Activated CD4-positive, alpha-beta T cell treated with anti-CD3 and anti-CD28 coated beads, Interleukin-2, Interleukin-6, amounts not matched to agents 100 ng/mL and 50 ng/mL, durations not matched to agents 16 hours and 8 hours (primary cell): Measurements from ENCODE around the gene OXCT2.
"Not testable (repeated sequence)": the region's sequence is repeated elsewhere in the genome, so short reads cannot be mapped to it uniquely, and the experiment has no call there.

Experiments used
- DNase-seq: peaks from one replicate; pipeline ENCODE4 v3.0.0-alpha.2; 2020

The OXCT2 gene

DNA sequence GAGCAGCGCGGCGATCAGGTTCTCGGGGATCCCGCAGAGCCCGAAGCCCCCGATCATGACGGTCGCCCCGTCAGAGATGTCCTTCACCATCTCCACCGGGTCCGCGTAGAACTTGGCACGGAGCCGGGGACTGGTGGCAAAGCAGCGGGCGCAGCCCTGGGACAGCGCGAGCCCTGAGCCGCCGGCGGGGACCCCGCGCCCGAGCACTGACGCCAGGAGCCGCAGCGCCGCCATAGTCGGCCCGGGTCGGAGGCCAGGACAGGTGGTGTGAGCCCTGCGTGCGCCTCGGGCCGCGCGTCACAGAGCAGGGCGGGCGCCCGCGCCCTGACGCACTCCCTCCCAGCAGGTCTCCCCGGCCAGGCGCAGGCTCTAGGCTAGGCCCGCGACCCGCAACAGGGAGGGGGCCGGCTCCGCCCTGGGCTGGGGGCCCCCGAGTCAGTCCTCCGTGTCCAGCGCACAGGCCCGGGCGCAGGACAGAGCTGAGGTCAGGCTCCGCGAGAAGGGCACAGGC lies at the start of gene OXCT2:
OXCT2 (minus strand) TSS at position 327 of the 511 bp plus-strand sequence; CDS start at position 234, 93 bp downstream.
- not testable (repeated sequence) for DNase-seq

DNA sequence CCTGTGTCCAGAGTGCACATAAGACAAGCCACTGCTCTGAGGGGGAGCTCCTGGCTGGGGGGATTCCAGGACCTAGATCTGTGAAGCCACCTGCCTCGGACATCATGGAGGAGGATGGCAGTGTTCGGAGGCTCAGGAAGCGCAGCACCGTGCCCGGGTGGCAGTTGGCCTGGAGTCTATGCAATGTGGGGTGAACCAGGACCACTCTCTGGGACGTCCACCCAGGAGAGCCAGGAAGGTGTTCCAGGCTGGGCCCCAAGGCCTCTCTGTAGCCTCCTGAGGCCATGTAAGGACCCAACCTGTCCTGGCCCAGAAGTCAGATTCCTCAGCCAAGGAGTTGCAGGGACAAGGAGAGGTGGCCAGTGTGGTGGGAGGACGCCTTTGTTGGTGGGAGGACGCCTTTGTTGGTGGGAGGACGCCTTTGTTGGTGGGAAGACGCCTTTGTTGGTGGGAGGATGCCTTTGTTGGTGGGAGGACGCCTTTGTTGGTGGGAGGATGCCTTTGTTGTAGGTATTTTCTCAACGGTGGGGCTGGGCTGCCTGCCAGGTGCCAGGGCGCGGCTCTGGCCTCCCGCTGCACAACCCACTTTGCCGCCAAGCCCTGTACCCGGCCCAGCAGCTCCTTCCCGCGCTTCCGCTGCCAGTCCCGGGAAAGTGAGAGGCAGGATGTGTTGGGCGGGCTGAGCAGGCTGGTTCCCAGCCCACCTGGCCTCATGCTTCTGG lies 48.1 kb upstream of the OXCT2 start:
- no peak for DNase-seq

GRCh38 chr1:39818482-39818881 lies 47.3 kb upstream of the OXCT2 start:
- no peak for DNase-seq

DNA sequence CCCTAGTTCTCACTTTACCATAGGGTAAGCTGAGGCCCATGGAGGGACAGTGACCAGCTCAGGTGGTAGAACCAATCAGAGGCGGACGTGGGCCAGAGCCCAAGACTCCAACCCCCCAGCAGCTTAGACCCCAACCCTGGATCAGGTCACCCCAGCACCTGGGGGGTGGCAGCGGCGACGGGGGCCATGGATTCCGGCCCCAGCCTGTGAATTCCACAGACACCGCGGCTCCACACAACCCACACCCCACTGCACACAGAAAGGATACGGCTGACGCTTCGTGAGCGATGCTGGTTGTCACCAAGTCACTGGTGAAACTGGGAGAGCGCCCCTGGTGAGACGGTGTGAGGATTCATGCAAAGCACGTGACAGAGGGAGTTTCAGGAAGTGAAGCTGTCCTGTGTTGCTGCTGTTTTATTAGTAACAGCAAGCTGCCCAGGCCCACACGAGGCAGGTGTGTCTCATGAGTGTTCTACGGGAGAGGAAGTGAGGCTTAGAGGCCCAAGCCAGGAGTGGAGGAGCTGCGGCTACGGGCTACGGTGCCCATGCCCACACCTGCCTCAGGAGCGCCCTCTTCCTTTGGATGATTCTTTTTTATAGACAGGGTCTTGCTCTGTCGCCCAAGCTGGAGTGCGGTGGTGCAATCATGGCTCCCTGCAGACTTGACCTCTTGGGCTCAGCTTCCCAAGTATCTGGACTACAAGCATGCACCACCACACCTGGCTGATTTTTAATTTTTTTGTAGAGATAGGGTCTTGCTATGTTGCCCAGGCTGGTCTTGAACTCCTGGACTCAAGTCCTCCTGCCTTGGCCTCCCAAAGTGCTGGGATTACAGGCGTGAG lies 46.2 kb upstream of the OXCT2 start:
- DNase-seq: peak; percentile 57

DNA sequence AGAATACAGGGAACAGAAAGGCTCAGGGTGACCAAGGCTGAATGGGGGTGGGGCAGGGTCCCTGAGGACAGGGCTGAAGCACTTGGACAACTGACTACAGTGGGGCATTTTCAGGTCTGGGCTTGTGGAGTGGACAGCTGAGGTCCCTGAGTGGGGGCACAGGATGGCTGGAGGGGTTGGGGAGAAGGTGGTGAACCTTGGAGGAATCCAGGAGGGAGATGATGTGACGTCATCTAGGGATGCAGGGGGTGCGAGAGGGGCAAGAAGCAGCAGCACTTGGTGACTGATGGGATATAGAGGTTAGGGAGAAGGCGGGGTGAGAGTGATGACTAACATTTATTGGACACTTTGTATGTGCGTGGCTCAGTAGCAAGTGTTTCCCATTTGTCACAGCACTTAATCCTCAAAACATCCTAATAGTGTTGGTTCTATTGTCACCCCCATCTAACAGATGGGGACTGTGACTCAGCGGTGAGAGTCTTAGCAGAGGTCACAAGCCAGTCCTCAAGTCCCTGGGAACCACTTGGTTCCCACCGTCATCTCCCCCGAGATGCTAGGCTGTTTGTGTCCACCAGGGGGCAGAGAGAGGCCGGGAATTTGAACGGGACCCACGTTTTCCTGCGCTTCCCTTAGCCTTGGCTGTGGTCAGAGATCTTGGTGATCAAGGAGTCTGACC lies 45.4 kb upstream of the OXCT2 start:
- DNase-seq: peak; percentile 70

DNA sequence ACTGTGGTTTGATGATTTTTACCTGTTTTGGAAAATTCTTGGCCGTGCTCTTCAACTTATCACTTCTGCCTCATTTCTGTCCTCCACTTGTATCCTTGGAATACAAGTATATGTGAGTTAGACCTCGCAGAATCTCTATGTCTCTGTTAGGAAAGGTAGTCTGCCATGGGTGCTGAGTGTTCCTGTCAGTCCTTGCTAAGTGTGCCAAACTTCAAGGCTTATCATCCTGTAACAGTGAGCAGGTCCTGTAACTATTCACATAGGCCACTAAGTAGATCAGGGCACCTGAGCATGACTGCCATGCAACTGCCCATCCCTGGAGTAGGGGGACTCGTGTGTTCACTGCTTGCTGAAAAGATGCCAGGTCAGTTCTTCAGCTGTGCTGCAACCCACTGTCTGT lies 41.8 kb upstream of the OXCT2 start:
- DNase-seq: no peak

GRCh38 chr1:39808784-39809517 lies 37.8 kb upstream of the OXCT2 start:
- no peak for DNase-seq

- DNase-seq: no peak
Observed at GRCh38 chr1:39805385-39805784, 34.2 kb upstream of the OXCT2 start.

GRCh38 chr1:39802496-39803260 lies 31.5 kb upstream of the OXCT2 start:
- DNase-seq: no peak

DNA sequence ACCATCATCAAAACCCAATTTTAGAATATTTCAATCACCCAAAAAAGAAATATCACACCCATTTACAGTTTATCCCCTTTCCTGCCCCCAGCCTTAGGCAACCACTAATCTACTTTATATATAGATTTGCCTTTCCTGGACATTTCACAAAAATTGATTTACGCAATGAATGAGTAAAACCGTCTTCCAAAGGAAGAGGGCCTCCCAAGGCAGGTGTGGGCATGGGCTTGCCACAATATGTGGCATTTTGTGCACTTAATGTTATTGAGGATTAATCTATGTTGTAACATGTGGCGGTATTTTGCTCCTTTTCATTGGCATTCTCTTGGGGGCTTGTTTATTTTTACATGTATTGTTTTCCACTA lies 29.3 kb upstream of the OXCT2 start:
- no peak for DNase-seq

DNA sequence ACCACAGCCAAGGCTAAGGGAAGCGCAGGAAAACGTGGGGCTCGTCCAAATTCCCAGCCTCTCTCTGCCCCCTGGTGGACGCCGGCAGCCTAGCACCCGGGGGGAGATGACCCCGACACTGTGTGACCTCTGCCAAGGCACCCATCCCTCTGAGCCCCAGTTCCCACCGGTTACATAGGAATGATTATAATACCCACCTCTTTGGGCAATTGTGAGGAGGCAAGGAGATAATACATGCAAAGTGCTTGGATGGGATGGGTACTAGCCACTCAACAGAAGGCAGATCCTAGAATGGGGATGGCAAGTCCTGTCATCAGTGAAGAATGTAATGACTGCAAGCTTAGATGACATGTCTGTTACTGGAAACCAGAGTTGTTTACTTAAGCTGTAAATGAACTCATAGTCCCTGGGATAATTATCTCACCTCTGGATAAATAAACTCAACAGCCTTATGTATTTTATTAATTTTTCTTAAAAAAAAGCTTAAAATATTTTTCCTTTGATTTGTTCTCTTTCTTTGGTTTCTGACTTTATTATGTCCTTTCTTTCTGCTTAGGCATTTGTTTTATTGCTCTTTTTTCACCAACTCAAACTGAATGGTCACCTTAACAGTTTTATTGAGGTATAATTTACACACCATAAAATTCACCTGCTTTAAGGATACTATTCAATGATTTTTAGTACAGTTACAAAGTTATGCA lies 28.8 kb upstream of the OXCT2 start:
- DNase-seq: peak; percentile 79

DNA sequence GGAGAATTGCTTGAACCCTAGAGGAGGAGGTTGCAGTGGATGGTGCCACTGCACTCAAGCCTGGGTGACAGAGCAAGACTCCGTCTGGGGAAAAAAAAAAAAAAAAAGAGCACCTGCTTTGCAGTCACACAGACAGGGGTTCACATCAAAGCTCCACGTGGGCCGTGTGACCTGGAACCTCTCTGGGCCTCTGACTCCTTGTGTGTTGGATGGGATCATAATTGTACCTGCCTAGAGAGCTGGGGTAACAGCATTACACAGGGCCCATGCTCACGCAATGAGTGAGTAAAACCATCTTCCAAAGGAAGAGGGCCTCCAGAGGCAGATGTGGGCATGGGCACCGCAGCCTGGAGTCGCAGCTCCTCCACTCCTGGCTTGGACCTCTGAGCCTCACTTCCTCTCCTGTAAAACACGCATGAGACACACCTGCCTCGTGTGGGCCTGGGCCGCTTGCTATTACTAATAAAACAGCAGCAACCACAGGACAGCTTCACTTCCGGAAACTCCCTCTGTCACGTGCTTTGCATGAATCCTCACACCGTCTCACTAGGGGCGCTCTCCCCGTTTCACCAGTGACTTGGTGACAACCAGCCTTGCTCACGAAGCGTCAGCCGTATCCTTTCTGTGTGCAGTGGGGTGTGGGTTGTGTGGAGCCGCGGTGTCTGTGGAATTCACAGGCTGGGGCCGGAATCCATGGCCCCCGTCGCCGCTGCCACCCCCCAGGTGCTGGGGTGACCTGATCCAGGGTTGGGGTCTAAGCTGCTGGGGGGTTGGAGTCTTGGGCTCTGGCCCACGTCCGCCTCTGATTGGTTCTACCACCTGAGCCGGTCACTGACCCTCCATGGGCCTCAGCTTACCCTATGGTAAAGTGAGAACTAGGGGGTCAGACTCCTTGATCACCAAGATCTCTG lies 28.0 kb upstream of the OXCT2 start:
- peak; percentile 91 for DNase-seq

GRCh38 chr1:39795651-39796050 lies 24.5 kb upstream of the OXCT2 start:
- DNase-seq: peak; percentile 22

GRCh38 chr1:39791838-39792237 lies 20.7 kb upstream of the OXCT2 start:
- no peak for DNase-seq

GRCh38 chr1:39789571-39790110 lies 18.5 kb upstream of the OXCT2 start:
- no peak for DNase-seq

- DNase-seq: peak; percentile 54
Observed at GRCh38 chr1:39788758-39789570, 17.8 kb upstream of the OXCT2 start, which contains the start of gene BMP8B. Gene BMP8B (minus strand): TSS chr1:39788865. CDS start chr1:39788485, 380 bp downstream.

DNA sequence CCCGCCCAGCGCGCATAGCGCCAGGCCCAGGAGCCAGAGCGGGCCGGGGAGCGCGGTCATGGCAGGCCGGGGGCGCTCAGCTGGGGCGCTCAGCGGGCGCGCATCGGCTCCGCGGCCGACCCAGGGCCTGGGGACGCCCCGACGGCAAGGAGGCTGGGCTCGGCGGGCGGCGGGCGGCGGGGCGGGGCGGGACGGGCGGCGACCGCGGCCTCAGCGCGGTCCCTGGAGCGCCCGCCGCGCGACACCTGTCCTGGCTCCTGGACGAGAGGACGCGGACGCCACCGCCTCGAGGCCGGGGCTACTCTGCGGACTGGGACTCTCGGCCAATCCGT lies 17.2 kb upstream of the OXCT2 start:
- DNase-seq: no peak

DNA sequence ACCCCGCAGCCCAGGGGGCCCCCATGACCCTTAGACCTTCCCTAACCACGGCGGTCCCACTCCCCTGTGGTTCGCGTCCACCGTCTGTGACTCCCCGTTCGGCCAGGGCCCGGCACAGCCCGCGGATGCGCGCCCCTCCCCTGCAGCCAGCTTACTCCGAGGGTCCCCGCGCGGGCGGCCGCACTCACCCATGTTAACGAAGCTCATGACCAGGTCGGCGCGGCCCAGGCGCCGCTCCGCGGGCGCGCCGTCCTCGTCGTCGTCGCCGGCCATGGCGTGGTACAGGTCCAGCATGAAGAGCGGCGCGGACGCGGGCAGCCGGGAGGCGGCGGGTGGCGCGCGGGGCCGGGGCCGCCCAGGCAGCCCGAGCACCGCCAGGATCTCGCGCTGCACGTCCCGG lies 16.8 kb upstream of the OXCT2 start:
- not testable (repeated sequence) for DNase-seq

GRCh38 chr1:39787468-39787867 lies 16.3 kb upstream of the OXCT2 start:
- DNase-seq: no peak
